GM12878 (cell line): ENCODE data around the gene BEST4. TPM values are rescaled to one million over a fixed set of nuclear protein-coding genes. Genes with fewer than 3 reads are reported as not detected.

ENCODE experiments used
- ATAC-seq: fragments of 200-7000 bp; cut with Tn5 transposase; 3 replicates; pipeline ENCODE4 v1.9.1; 2020; ENCODE audit warnings: mild to moderate bottlenecking, moderate library complexity
- BruUV-seq: library from RNA; stranded (reverse); fragments of 400-500 nt; replicated peaks from 2 replicates; lab custom pipeline; 2021; lab: Mats Ljungman, UMichigan
- CTCF ChIA-PET: fragments of 300-600 bp; sonication (Branson Sonifier 250); formaldehyde crosslinking; extraction: SDS; loops from one replicate; lab custom pipeline; 2021; ENCODE audit warnings: inconsistent platforms; lab: Yijun Ruan, JAX
- POLR2A ChIA-PET: fragments of 350-600 bp; formaldehyde crosslinking; extraction: SDS; loops from one replicate; lab custom pipeline; 2021; ENCODE audit warnings: inconsistent platforms; lab: Charles Lee
- RAD21 ChIA-PET: fragments of 300-600 bp; sonication (Branson Sonifier 250); formaldehyde crosslinking; loops from one replicate; lab custom pipeline; 2023; ENCODE audit warnings: antibody characterized with exemption; ENCODE audit not compliant: unreplicated experiment; lab: Charles Lee
- SMC1A ChIA-PET: fragments of 300-600 bp; sonication (Branson Sonifier 250); formaldehyde crosslinking; loops from one replicate; lab custom pipeline; 2023; ENCODE audit not compliant: unreplicated experiment, uncharacterized antibody; lab: Charles Lee
- DNase-seq: peaks from one replicate; pipeline ENCODE4 v3.0.0-alpha.2; 2011; ENCODE audit warnings: low read depth, low spot score
- FAIRE-seq: peaks from 3 replicates; lab custom pipeline; 2011; peaks lifted over from hg19 to GRCh38; lab: Jason Lieb, UNC
- H2AFZ ChIP-seq: 2 replicates; pipeline ENCODE4 v1.6.0; 2011; ENCODE audit warnings: low read depth, low read length, control low read depth; ENCODE audit not compliant: control insufficient read depth
- H3K27ac ChIP-seq: 2 replicates; pipeline ENCODE4 v1.5.1; 2011; ENCODE audit warnings: control low read depth; ENCODE audit not compliant: control insufficient read depth, insufficient read depth
- H3K27me3 ChIP-seq, 2 experiments: replicated peaks in 1 of 2; 2 replicates each; pipeline versions ENCODE4 v1.6.0 to v1.6.1; 2011; ENCODE audit warnings: low read length in 1 of 2; ENCODE audit not compliant: control insufficient read depth in 2 of 2, insufficient read depth in 2 of 2
- H3K36me3 ChIP-seq, 2 experiments: 2 replicates each; pipeline ENCODE4 v1.5.1; 2011; ENCODE audit warnings: low read length in 1 of 2; ENCODE audit not compliant: control insufficient read depth in 2 of 2, insufficient read depth in 2 of 2
- H3K4me1 ChIP-seq: 2 replicates; pipeline ENCODE4 v1.6.1; 2011; ENCODE audit warnings: mild to moderate bottlenecking, low read length, moderate library complexity, mixed read lengths; ENCODE audit not compliant: control insufficient read depth, insufficient read depth
- H3K4me2 ChIP-seq: 2 replicates; pipeline ENCODE4 v1.6.0; 2011; ENCODE audit warnings: control low read depth; ENCODE audit not compliant: control insufficient read depth, insufficient read depth
- H3K4me3 ChIP-seq: fragments of 200-600 bp; sonication (generic); 2 replicates; pipeline ENCODE4 v1.5.1; 2016
- H3K79me2 ChIP-seq: 2 replicates; pipeline ENCODE4 v1.6.0; 2011; ENCODE audit warnings: low read length; ENCODE audit not compliant: control insufficient read depth, insufficient read depth
- H3K9ac ChIP-seq: 2 replicates; pipeline ENCODE4 v1.8.0; 2011; ENCODE audit warnings: low read length, control low read depth, mixed read lengths; ENCODE audit not compliant: control insufficient read depth, insufficient read depth
- H3K9me3 ChIP-seq: replicated peaks from 3 replicates; pipeline ENCODE4 v1.5.1; 2011; ENCODE audit warnings: mild to moderate bottlenecking, low read length; ENCODE audit not compliant: control insufficient read depth, insufficient read depth
- H4K20me1 ChIP-seq: 2 replicates; pipeline ENCODE4 v1.6.0; 2011; ENCODE audit not compliant: control insufficient read depth, insufficient read depth
- BRCA1 ChIP-seq: IDR thresholded peaks from 2 replicates; pipeline ENCODE4 v1.6.1; 2011; ENCODE audit warnings: low read depth, low read length, improper control_type of control experiment
- FOS ChIP-seq: IDR thresholded peaks from 3 replicates; pipeline ENCODE4 v1.6.1; 2011; ENCODE audit warnings: borderline replicate concordance; ENCODE audit not compliant: insufficient read length; ENCODE audit errors: extremely low read depth
- KLF5 ChIP-seq: fragments of 450-650 bp; IDR thresholded peaks from 2 replicates; pipeline ENCODE4 v1.6.1; 2014; ENCODE audit warnings: mild to moderate bottlenecking; ENCODE audit not compliant: partially characterized antibody
- PAX5 ChIP-seq: IDR thresholded peaks from 2 replicates; pipeline ENCODE4 v1.6.1; 2011; ENCODE audit warnings: low read depth, low read length, borderline replicate concordance
- PML ChIP-seq: IDR thresholded peaks from 2 replicates; pipeline ENCODE4 v1.6.1; 2012; ENCODE audit warnings: low read length, inconsistent platforms
- SPI1 ChIP-seq: IDR thresholded peaks from 2 replicates; pipeline ENCODE4 v1.6.1; 2011; ENCODE audit warnings: low read depth, mild to moderate bottlenecking, low read length, moderate library complexity, borderline replicate concordance; ENCODE audit not compliant: insufficient read depth
- YY1 ChIP-seq: IDR thresholded peaks from 2 replicates; pipeline ENCODE4 v1.6.1; 2011; ENCODE audit warnings: low read depth, mild to moderate bottlenecking, low read length
- WGBS: methylation state at CpG from one replicate; pipeline ENCODE4 v1.1.6; 2016; ENCODE audit warnings: low lambda C conversion rate; ENCODE audit not compliant: insufficient replicate concordance, insufficient coverage; ENCODE audit errors: missing lambda C conversion rate; 5-methylcytosine and 5-hydroxymethylcytosine counted together
- in situ Hi-C: fragments of 300-500 bp; cut with MboI; formaldehyde crosslinking; loops from 9 replicates; pipeline ENCODE4 v1.14.3; 2018; ENCODE audit warnings: mixed read lengths
- intact Hi-C: fragments of 100-400 bp; cut with micrococcal nuclease; formaldehyde crosslinking; loops from one replicate; pipeline ENCODE4 v1.14.2; 2022; ENCODE audit not compliant: unreplicated experiment
- polyA plus RNA-seq, 11 experiments: library from polyadenylated mRNA; depleted of rRNA in 4 of 11; unstranded in 6 of 11; stranded (reverse) in 5 of 11; fragments of >200 nt; fragmentation: Nextera tagmentation in 4 of 11; fragmentation: Illumina TruSeq in 1 of 11; extraction: Ambion mirVana in 4 of 11; extraction: Trizol in 1 of 11; gene quantifications; 1 replicate in 1 of 11; 2 replicates in 10 of 11; pipeline versions ENCODE4 v1.2.1 to v1.2.3, GENCODE V29; 2011 to 2016; ENCODE audit warnings: inconsistent platforms in 2 of 11, missing spikeins in 2 of 11, low read depth in 1 of 11
- total RNA-seq, 4 experiments: library from RNA; depleted of rRNA in 3 of 4; stranded (reverse); fragments of >200 nt in 3 of 4; fragmentation: Illumina TruSeq in 1 of 4; extraction: Trizol in 1 of 4; gene quantifications; 2 replicates each; pipeline versions ENCODE4 v1.2.1 to v1.2.3, GENCODE V29; 2013 to 2021
- TF ChIP-seq, protein P1 (sequence below): fragments of 150-350 bp; IDR thresholded peaks from 2 replicates; pipeline ENCODE4 v1.6.1; 2016; ENCODE audit warnings: low read depth, low read length
- TF ChIP-seq, protein P2 (sequence below): IDR thresholded peaks from 2 replicates; pipeline ENCODE4 v1.6.1; 2011; ENCODE audit warnings: borderline replicate concordance, low read depth, mild to moderate bottlenecking, moderate library complexity, low read length; ENCODE audit not compliant: insufficient read depth, poor library complexity, severe bottlenecking

The BEST4 gene
- total and polyA plus RNA-seq, 10 of the 15 experiments (the other 5 are each of a cell fraction or from before 2014, with no cell fraction given): 0.06 to 1.3 (median 0.42) TPM

DNA sequence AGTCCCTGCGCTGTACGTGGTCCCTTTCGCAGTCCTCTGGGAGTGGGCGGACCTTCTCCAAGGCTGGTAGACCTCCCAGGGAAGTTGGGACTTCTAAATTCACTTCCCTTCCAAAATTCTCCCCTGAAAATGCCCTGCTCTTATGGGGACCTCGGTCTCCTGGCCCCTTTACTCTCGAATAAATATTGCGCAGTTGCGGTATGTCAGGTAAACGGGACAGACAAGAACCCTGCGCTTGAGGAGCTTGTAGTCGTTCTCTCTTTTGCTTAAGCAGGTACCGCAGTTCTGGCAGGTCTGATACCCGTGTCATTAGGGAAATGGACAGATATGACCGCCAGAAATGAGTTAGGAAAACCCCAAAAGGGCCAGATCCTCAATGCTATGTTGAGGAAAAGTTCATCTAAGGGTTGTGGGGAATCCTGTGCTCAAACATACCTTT lies 47.8 kb downstream of the BEST4 start:
- CTCF ChIA-PET: interaction anchor here (0.6 to 1.9 kb wide), 8 partner anchors 9 to 483 kb away, joined by 3 to 9 read pairs (median 4); partner anchors contain the start of genes PLK3, RNU5D-1 and RPS8

DNA sequence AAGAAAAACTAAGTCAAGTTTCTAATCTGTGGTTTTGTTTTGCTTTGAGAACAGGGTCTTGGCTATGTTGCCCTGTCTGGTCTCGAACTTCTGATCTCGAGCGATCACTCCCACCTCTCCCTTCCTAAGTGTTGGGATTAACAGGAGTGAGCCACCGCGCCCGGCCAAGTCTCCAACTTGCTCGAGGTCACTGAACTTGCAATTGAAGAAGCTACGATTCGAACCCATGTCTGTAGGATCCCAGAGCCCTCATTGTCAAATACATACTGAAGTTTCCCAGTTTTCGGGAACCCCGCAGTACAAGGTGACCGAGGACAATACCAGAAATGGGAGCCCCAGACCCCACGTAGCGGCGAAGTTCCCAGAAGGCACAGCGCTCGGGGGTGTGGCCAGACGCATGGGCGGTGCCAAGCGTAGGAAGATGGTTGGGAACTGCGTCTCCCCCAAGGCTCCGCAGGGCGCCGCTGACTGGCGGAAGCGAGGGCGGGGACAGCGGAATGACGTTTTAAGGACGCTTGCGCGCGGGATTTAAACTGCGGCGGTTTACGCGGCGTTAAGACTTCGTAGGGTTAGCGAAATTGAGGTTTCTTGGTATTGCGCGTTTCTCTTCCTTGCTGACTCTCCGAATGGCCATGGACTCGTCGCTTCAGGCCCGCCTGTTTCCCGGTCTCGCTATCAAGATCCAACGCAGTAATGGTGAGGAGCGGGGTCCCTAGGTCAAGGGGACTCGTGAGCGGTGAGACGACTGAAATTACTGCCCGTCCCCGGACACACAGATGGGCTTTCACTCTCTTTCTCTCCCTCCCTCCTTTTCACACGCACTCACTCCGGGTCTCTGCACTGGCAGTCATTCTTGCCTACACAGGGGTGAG lies 48.4 kb downstream of the BEST4 start, which contains the start of gene KIF2C:
KIF2C (plus strand) TSS at position 531 of the 872 bp plus-strand sequence; CDS start at position 627, 96 bp downstream.
- peaks cover 2 to 5% of the 10 kb centered on the region in 2 experiments; a peak in 3 of 4 replicates for H3K36me3 ChIP-seq
- DNase-seq: peak; percentile 91
- no peaks in the 10 kb centered on the region; the same call in 1 of the 2 replicates for H3K4me1 ChIP-seq
- peak within 1 kb of the TSS; percentile 96 for H3K27ac ChIP-seq
- ChIA-PET RAD21 (no interaction called here), CTCF (interaction anchor here (0.8 to 1.9 kb wide), 3 partner anchors 8 to 45 kb away, joined by 3 to 9 read pairs (median 4); partner anchors contain the start of gene RNU5D-1), POLR2A (interaction anchor here (0.9 to 1.9 kb wide), 4 partner anchors 9 to 654 kb away, joined by 3 to 5 read pairs (median 4); partner anchors contain the start of gene RNU5D-1), SMC1A (interaction anchor here (1.2 kb wide), 1 partner anchor 36 kb away, joined by 3 read pairs; no protein-coding TSS in a partner anchor)
- peaks cover 41% of the 10 kb centered on the region for H3K79me2 ChIP-seq
- peak within 1 kb of the TSS; percentile 96 for H3K4me3 ChIP-seq
- in situ Hi-C loops: loop anchor here (10.0 kb wide), 1 partner anchor 755 kb away; the partner anchor contains the start of gene TESK2
- peak; percentile 99 for ATAC-seq
- H3K27me3 ChIP-seq: no peaks in the 10 kb centered on the region
- BruUV-seq: no TSS peak
- under 1% methylated on average over 57 of the region's 57 CpGs for WGBS
- peak; percentile 91 for FAIRE-seq
- peak within 1 kb of the TSS; percentile 60 for H3K4me2 ChIP-seq
- no peaks in the 10 kb centered on the region for H4K20me1 ChIP-seq
- H2AFZ ChIP-seq: peak within 1 kb of the TSS; percentile 98
- H3K9ac ChIP-seq: peak within 1 kb of the TSS; percentile 83
- H3K9me3 ChIP-seq: no peaks in the 10 kb centered on the region
- intact Hi-C loops: no loop called here
- TF ChIP-seq, protein P1, sequence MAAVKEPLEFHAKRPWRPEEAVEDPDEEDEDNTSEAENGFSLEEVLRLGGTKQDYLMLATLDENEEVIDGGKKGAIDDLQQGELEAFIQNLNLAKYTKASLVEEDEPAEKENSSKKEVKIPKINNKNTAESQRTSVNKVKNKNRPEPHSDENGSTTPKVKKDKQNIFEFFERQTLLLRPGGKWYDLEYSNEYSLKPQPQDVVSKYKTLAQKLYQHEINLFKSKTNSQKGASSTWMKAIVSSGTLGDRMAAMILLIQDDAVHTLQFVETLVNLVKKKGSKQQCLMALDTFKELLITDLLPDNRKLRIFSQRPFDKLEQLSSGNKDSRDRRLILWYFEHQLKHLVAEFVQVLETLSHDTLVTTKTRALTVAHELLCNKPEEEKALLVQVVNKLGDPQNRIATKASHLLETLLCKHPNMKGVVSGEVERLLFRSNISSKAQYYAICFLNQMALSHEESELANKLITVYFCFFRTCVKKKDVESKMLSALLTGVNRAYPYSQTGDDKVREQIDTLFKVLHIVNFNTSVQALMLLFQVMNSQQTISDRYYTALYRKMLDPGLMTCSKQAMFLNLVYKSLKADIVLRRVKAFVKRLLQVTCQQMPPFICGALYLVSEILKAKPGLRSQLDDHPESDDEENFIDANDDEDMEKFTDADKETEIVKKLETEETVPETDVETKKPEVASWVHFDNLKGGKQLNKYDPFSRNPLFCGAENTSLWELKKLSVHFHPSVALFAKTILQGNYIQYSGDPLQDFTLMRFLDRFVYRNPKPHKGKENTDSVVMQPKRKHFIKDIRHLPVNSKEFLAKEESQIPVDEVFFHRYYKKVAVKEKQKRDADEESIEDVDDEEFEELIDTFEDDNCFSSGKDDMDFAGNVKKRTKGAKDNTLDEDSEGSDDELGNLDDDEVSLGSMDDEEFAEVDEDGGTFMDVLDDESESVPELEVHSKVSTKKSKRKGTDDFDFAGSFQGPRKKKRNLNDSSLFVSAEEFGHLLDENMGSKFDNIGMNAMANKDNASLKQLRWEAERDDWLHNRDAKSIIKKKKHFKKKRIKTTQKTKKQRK: 0 out of 2 replicates have a peak, but pooled peaks have one; percentile 18
- TF ChIP-seq, protein P2, sequence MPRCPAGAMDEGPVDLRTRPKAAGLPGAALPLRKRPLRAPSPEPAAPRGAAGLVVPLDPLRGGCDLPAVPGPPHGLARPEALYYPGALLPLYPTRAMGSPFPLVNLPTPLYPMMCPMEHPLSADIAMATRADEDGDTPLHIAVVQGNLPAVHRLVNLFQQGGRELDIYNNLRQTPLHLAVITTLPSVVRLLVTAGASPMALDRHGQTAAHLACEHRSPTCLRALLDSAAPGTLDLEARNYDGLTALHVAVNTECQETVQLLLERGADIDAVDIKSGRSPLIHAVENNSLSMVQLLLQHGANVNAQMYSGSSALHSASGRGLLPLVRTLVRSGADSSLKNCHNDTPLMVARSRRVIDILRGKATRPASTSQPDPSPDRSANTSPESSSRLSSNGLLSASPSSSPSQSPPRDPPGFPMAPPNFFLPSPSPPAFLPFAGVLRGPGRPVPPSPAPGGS: no peak
- peak; percentile 53; the same call in 1 of the 2 replicates for TF ChIP-seq PAX5
- TF ChIP-seq FOS: no peak
- TF ChIP-seq KLF5: peak; percentile 20
- TF ChIP-seq PML: peak; percentile 94
- peak; percentile 40; the same call in 1 of the 2 replicates for TF ChIP-seq YY1

More for the DNA sequence above, 47.8 kb downstream of the BEST4 start:
- no peaks in the 10 kb centered on the region for H4K20me1 ChIP-seq
- H3K79me2 ChIP-seq: peaks cover 43% of the 10 kb centered on the region
- H3K9ac ChIP-seq: peak overlapping the region; percentile 83
- peak overlapping the region; percentile 96 for H3K27ac ChIP-seq
- H3K9me3 ChIP-seq: no peaks in the 10 kb centered on the region
- TF ChIP-seq BRCA1: no peak
- TF ChIP-seq SPI1: peak; percentile 23; the same call in 1 of the 2 replicates
- FAIRE-seq (no peak), ATAC-seq (peak; percentile 39), DNase-seq (no peak)
- H3K4me3 ChIP-seq: peak overlapping the region; percentile 96
- H2AFZ ChIP-seq: peak overlapping the region; percentile 91
- ChIA-PET SMC1A (interaction anchor here (1.0 to 1.2 kb wide), 2 partner anchors 9 to 36 kb away, joined by 3 to 6 read pairs; partner anchors contain the start of gene RNU5D-1), POLR2A (interaction anchor here (0.9 to 1.9 kb wide), 7 partner anchors 10 to 845 kb away, joined by 3 to 8 read pairs (median 4); partner anchors contain the start of genes RNU5D-1 and RPS8), RAD21 (no interaction called here)
- H3K27me3 ChIP-seq: no peaks in the 10 kb centered on the region
- intact Hi-C loops: no loop called here
- 3% methylated on average over 14 of the region's 14 CpGs for WGBS
- H3K4me1 ChIP-seq: no peaks in the 10 kb centered on the region; the same call in 1 of the 2 replicates
- H3K4me2 ChIP-seq: peak overlapping the region; percentile 60
- H3K36me3 ChIP-seq: peaks cover 2 to 5% of the 10 kb centered on the region in 2 experiments; a peak in 3 of 4 replicates
- in situ Hi-C loops: no loop called here
- TSS peak; percentile 93 for BruUV-seq
